ENCODE results near the gene PHLDA1. TPM values are rescaled to one million over a fixed set of nuclear protein-coding genes. Genes with fewer than 3 reads are reported as not detected.
A peak's percentile ranks its signal among the peaks of the same experiment; 100 is the strongest.

Gene PHLDA1
- total and polyA plus RNA-seq, 9 donors, result 3.8 to 37.7 (median 13.1) TPM

DNA sequence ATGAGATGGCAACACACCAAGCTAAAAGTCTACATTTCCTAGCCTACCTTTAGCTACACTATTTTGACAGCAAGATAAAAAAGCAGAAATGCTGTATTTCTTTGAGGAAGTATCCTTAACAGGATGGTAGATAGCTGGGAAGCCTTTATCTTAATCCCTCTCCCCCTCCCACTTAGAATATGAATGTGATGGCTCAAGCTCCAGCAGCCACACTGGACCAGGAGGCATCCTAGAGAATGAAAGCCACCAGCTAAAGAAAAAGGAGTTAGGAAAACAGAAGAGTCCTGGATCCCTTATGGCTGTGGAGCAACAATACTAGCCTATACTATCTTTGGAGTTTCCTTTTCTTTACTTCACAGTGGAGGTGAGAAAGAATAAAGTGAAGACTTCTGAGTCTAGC lies 37.8 kb upstream of the PHLDA1 start:
- no peak for DNase-seq
- Histone ChIP-seq H3K27me3 (no peaks in the 10 kb centered on the region), H3K27ac (no peak overlapping the region), H3K4me1 (ENCODE audit: insufficient read depth) (peaks cover 7% of the 10 kb centered on the region), H3K36me3 (no peaks in the 10 kb centered on the region), H3K4me3 (no peak overlapping the region), H3K9me3 (no peaks in the 10 kb centered on the region)
- TF ChIP-seq POLR2A (IDR thresholded peaks at IDR 0.05) (no peak), EP300 (IDR thresholded peaks at IDR 0.05) (no peak)
- TF ChIP-seq, protein P1, sequence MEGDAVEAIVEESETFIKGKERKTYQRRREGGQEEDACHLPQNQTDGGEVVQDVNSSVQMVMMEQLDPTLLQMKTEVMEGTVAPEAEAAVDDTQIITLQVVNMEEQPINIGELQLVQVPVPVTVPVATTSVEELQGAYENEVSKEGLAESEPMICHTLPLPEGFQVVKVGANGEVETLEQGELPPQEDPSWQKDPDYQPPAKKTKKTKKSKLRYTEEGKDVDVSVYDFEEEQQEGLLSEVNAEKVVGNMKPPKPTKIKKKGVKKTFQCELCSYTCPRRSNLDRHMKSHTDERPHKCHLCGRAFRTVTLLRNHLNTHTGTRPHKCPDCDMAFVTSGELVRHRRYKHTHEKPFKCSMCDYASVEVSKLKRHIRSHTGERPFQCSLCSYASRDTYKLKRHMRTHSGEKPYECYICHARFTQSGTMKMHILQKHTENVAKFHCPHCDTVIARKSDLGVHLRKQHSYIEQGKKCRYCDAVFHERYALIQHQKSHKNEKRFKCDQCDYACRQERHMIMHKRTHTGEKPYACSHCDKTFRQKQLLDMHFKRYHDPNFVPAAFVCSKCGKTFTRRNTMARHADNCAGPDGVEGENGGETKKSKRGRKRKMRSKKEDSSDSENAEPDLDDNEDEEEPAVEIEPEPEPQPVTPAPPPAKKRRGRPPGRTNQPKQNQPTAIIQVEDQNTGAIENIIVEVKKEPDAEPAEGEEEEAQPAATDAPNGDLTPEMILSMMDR (IDR thresholded peaks at IDR 0.05), result no peak
- intact Hi-C loops (cut with DNase I), result no loop called here

DNA sequence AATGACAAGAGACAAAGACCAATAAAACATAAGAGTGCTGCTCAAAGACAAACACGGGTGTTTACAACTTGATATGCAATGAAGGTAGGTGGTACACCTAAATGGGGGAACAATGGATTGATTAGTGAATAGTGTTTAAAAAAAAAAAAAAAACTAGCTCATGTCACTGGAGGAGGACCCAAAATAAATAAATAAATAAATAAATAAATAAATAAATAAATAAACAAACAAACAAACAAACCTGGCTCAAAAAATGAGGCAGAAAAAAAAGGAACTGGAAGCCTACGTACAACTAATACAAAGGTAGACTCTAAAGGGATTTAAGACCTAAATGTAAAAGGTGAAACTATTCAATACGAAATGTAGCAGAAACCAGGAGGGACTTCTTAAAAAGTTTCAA lies 34.3 kb upstream of the PHLDA1 start:
- Histone ChIP-seq H3K27ac (no peak overlapping the region), H3K4me1 (ENCODE audit: insufficient read depth) (peaks cover 2% of the 10 kb centered on the region), H3K9me3 (no peaks in the 10 kb centered on the region), H3K36me3 (no peaks in the 10 kb centered on the region), H3K4me3 (no peak overlapping the region), H3K27me3 (no peaks in the 10 kb centered on the region)
- DNase-seq, result no peak
- TF ChIP-seq POLR2A (IDR thresholded peaks at IDR 0.05), result no peak
- TF ChIP-seq, protein P1 (IDR thresholded peaks at IDR 0.05), result no peak
- TF ChIP-seq EP300 (IDR thresholded peaks at IDR 0.05), result no peak
- 97 to 98% (median 98%) methylated on average over 3 of the region's 3 CpGs for WGBS, 3 donors
- intact Hi-C loops (cut with DNase I), result no loop called here

DNA sequence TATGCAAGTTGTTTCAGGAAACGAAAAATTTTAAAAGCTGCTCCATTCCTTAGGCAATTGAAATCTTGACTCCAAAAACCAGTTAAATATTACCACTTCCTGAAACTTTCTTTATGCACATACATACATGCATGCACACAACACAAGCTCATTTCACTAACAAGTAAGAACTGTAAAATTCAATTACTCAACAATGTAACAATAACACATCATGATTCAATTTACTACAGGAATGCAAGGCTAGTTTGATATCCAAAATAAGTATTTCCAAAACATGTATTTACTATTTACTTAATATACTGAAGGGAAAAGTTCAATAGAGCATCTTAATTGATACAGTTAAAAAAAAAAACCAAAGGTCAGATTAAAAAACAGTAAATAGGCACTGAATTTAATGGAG lies 33.3 kb upstream of the PHLDA1 start:
- no peak overlapping the region for H3K4me3 ChIP-seq
- TF ChIP-seq, protein P1 (IDR thresholded peaks at IDR 0.05), result no peak
- TF ChIP-seq EP300 (IDR thresholded peaks at IDR 0.05) (no peak), POLR2A (IDR thresholded peaks at IDR 0.05) (no peak)
- intact Hi-C loops (cut with DNase I), result no loop called here
- H3K4me1 ChIP-seq (ENCODE audit: insufficient read depth), result no peaks in the 10 kb centered on the region
- H3K27ac ChIP-seq, result no peak overlapping the region
- H3K27me3 ChIP-seq, result no peaks in the 10 kb centered on the region
- H3K36me3 ChIP-seq, result no peaks in the 10 kb centered on the region
- WGBS, 3 donors, result 93 to 100% (median 98%) methylated on average over 1 of the region's 1 CpG
- no peaks in the 10 kb centered on the region for H3K9me3 ChIP-seq
- DNase-seq, result no peak

DNA sequence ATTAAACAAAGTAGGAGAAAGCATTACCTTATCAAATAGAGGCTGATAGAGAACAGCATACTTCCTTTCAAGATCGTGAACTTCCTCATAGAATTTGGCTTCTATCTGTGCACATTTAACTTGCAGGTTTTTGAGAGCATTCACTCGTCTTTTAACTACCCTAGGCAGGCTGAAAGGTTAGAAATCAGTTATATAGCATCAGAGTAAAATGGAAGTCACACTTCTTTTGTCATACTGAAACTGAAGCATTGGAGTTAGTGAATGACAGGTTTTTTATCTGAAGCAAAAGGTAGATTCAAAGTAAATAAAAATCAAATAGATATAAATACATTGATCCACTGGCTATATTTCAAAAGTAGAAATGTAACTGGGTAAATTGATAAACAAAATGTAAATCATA lies 28.5 kb upstream of the PHLDA1 start:
- Histone ChIP-seq H3K27me3 (no peaks in the 10 kb centered on the region), H3K4me3 (no peak overlapping the region), H3K36me3 (no peaks in the 10 kb centered on the region), H3K9me3 (no peaks in the 10 kb centered on the region), H3K4me1 (ENCODE audit: insufficient read depth) (peaks cover 11% of the 10 kb centered on the region), H3K27ac (no peak overlapping the region)
- no peak for TF ChIP-seq POLR2A (IDR thresholded peaks at IDR 0.05)
- TF ChIP-seq, protein P1 (IDR thresholded peaks at IDR 0.05), result no peak
- TF ChIP-seq EP300 (IDR thresholded peaks at IDR 0.05), result no peak
- WGBS, 3 donors, result 35 to 47% (median 39%) methylated on average over 2 of the region's 2 CpGs
- intact Hi-C loops (cut with DNase I), result no loop called here
- DNase-seq, result no peak

DNA sequence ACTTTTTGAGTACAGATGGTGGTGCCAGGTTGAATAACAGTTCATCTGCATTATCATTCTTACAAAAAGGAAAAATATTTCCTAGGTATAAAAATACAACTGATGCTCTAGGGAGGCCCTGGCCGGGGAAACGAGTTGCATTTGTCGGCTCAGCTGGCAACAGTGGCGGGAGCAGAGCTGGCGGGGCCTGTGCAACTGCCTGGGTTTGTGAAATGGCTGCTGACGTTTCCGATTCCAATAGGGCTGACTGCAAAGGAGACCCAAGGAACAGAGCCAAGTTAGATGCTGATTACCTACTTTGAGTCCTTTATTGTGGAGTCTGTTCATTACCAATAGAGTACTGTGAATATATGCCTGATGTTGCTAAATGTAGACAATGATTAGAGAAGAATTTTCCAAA lies 25.8 kb upstream of the PHLDA1 start:
- DNase-seq, result peak; percentile 64 to 75 (median 68)

More for the DNA sequence above, 25.8 kb upstream of the PHLDA1 start:
- no peaks in the 10 kb centered on the region for H3K9me3 ChIP-seq
- intact Hi-C loops (cut with DNase I), result no loop called here
- H3K27me3 ChIP-seq, result no peaks in the 10 kb centered on the region
- no peaks in the 10 kb centered on the region for H3K36me3 ChIP-seq
- no peak for TF ChIP-seq POLR2A (IDR thresholded peaks at IDR 0.05)
- peak overlapping the region in 1 of 2 donors; percentile 65 for H3K27ac ChIP-seq
- H3K4me1 ChIP-seq (ENCODE audit: insufficient read depth), result peaks cover 11% of the 10 kb centered on the region
- 10 to 31% (median 15%) methylated on average over 7 of the region's 7 CpGs for WGBS, 3 donors
- H3K4me3 ChIP-seq, result no peak overlapping the region
